Gastroesophageal sphincter (tissue), 3 donors: ENCODE data around the gene LMF2.

Source experiments
- CTCF ChIP-seq, 4 experiments: fragments of 200-600 bp in 2 of 4; fragments of 450-650 bp in 2 of 4; sonication (generic) in 1 of 4; IDR thresholded peaks; one replicate each; pipeline ENCODE4 v1.5.1; 2017 to 2019; ENCODE audit warnings: antibody characterized with exemption in 4 of 4, mild to moderate bottlenecking in 2 of 4, moderate library complexity in 2 of 4
- POLR2A ChIP-seq, 2 donors: fragments of 450-650 bp; IDR thresholded peaks; one replicate each; pipeline ENCODE4 v1.6.1; 2017; ENCODE audit warnings: antibody characterized with exemption in 2 of 2, mild to moderate bottlenecking in 2 of 2, moderate library complexity in 1 of 2

DNA sequence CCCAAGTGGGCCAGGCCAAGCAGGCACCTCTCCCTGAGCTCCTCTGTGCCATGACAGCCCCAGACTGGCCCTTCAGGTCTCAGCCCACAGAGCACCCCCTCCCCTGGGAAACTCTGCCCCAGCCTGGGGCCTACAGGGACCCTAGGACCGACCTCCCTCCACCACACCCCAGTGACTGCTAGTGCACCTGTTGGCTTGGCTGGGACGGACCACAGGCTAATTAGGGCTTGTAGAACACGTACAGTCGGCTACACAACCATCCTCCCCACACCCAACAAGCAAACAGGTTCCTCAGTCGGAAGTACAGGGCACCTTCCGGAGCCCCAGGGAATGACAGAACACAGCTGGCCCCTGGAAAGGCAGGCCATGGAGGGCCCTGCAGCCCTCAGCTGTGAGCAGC, 37.0 kb downstream of the LMF2 start:
- TF ChIP-seq POLR2A (IDR thresholded peaks at IDR 0.05): no peak
- TF ChIP-seq CTCF (IDR thresholded peaks at IDR 0.05): no peak
